NT2/D1 (cell line): ENCODE results near the gene SPTSSA.
"Not testable (repeated sequence)": the region's sequence is repeated elsewhere in the genome, so short reads cannot be mapped to it uniquely, and the experiment has no call there.

Experiments used
- DNase-seq: peaks from one replicate; pipeline ENCODE4 v3.0.0-alpha.2; 2011; ENCODE audit warnings: low read depth, low spot score
- H3K27me3 ChIP-seq: 2 replicates; pipeline ENCODE4 v1.6.0; 2011; ENCODE audit warnings: mild to moderate bottlenecking; ENCODE audit not compliant: insufficient read length, insufficient read depth
- H3K36me3 ChIP-seq: 2 replicates; pipeline ENCODE4 v1.6.1; 2011; ENCODE audit warnings: mild to moderate bottlenecking, low read length, mixed read lengths; ENCODE audit not compliant: insufficient read depth, insufficient read length
- H3K4me1 ChIP-seq: 2 replicates; pipeline ENCODE4 v1.5.1; 2011; ENCODE audit not compliant: insufficient read depth, insufficient read length
- H3K4me3 ChIP-seq: 2 replicates; pipeline ENCODE4 v1.5.1; 2011; ENCODE audit warnings: low read depth; ENCODE audit not compliant: insufficient read length
- H3K9ac ChIP-seq: 2 replicates; pipeline ENCODE4 v1.6.0; 2011; ENCODE audit warnings: low read depth; ENCODE audit not compliant: insufficient read length
- H3K9me3 ChIP-seq: 2 replicates; pipeline ENCODE4 v1.5.1; 2011; ENCODE audit warnings: mild to moderate bottlenecking, low read length; ENCODE audit not compliant: insufficient read depth
- SUZ12 ChIP-seq: IDR thresholded peaks from 2 replicates; pipeline ENCODE4 v1.6.1; 2011; ENCODE audit not compliant: insufficient read length, insufficient read depth; ENCODE audit errors: extremely low read depth
- YY1 ChIP-seq: IDR thresholded peaks from 2 replicates; pipeline ENCODE4 v1.6.1; 2011; ENCODE audit not compliant: insufficient read length, insufficient read depth
- ZNF274 ChIP-seq: IDR thresholded peaks from 2 replicates; pipeline ENCODE4 v1.6.1; 2011; ENCODE audit warnings: mild to moderate bottlenecking, low read depth, low read length

SPTSSA gene

DNA sequence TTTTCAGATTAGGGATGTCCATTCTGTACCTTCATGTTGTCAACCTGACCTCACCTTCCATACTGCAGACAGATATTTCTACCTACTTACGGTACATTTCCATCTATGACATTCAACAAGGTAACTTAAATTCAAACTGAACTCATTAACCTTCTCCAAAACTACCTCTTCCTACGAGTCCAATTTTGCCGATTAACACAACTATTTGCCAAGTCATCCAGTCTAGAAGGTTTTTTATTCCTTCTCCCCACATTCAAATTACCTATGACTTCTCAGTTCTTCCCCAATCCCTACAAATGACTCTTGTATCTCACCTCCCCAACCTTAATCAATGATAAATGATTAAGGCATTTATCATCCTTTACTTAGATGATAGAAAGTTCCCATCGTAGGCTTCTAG is 23.6 kb downstream of the SPTSSA start:
- H3K4me1 ChIP-seq = no peaks in the 10 kb centered on the region
- TF ChIP-seq YY1 = no peak
- no peak for TF ChIP-seq ZNF274
- TF ChIP-seq SUZ12 = no peak
- H3K9ac ChIP-seq = no peak overlapping the region
- no peak for DNase-seq
- no peak overlapping the region for H3K4me3 ChIP-seq
- H3K36me3 ChIP-seq = peaks cover 3% of the 10 kb centered on the region
- no peaks in the 10 kb centered on the region for H3K27me3 ChIP-seq
- H3K9me3 ChIP-seq = no peaks in the 10 kb centered on the region

DNA sequence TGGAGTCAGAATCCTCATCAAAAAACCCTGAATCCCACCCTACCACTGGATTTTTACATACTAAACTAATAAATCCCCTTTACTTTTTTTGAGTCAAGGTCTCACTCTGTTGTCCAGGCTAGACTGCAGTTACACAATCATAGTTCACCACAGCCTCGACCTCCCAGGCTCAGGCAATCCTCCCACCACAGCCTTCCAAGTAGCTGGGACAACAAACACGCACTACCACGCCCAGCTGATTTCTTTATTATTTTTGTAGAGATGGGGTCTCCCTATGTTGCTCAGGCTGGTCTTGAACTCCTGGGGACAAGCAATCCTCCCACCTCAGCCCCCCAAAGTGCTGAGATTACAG is 24.3 kb downstream of the SPTSSA start:
- Histone ChIP-seq H3K27me3 (no peaks in the 10 kb centered on the region), H3K4me3 (no peak overlapping the region), H3K36me3 (peaks cover 3% of the 10 kb centered on the region), H3K9ac (no peak overlapping the region), H3K9me3 (no peaks in the 10 kb centered on the region), H3K4me1 (no peaks in the 10 kb centered on the region)
- DNase-seq = no peak
- no peak for TF ChIP-seq SUZ12
- TF ChIP-seq ZNF274 = no peak
- no peak for TF ChIP-seq YY1

DNA sequence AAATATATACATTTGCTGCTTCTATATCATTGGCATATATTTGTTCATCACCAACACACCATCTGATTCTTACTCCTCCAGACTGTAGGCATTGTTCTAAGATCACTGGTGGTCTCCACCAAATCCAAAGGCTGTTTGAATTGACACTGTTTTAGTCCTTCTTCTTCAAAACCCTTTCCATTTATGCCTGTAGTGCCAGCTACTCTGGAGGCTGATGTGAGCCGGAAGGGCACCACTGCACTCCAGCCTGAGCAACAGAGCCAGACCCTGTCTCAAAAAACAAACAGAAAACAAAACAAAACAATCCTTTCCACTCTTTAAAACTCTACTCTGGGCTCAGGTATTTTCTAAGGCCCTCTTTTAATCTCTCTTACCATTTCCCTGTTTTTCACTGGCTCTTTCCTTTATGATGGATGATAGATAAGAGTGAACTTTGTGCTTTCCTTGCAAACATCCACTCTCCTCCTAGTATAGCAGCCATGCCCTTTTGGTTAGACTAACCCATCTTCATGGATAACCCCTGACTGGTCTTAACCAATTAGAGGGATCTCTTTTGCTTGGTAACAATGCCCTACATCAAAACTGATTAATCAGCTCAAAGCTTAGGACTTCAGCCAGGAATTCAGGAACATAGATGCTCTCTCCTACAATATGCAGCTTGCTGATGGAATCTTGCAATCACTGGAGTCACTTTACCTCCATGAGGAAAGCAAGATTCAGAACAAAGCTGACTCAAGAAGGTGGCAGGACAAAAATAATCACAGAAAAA is 24.9 kb downstream of the SPTSSA start:
- no peaks in the 10 kb centered on the region for H3K4me1 ChIP-seq
- no peak overlapping the region for H3K9ac ChIP-seq
- DNase-seq = no peak
- no peaks in the 10 kb centered on the region for H3K9me3 ChIP-seq
- peaks cover 3% of the 10 kb centered on the region for H3K36me3 ChIP-seq
- no peaks in the 10 kb centered on the region for H3K27me3 ChIP-seq
- H3K4me3 ChIP-seq = no peak overlapping the region
- TF ChIP-seq SUZ12 (no peak), ZNF274 (no peak), YY1 (no peak)

DNA sequence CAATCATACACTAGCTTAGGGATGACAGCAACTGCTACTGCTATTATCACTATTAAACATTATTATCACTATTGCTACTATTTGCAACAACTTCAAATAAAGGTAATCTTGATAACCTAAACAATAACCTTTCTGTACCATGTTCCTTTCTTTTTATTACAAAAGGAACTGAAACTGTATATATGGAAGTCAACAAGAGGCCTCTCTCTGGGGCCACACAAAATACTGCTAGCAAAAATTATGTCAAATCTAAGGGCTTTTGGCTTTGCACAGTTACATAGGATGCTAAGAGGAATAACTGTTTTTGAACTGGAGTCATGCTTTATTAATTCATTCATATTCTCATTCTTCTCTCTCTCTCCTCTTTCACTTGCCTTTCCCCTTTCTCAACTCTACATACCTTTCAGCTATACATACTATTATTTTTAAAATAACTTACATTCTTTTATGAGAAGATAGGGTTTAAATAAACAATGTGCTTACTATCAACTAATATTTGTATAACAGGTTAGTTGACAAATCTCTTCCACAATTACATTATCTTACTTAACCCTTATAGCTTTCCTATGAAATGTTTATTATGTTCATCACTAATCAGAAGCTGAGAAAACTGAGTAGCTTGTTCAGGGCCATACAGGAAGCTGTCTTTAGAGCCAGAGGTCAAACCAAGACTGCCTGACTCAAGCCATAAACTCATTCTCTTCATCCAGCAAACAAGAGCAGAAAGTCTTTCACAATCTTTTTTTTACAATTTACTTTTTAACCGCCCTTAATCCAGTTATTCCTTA is 25.7 kb downstream of the SPTSSA start:
- peaks cover 3% of the 10 kb centered on the region for H3K36me3 ChIP-seq
- DNase-seq = no peak
- no peaks in the 10 kb centered on the region for H3K27me3 ChIP-seq
- H3K9ac ChIP-seq = no peak overlapping the region
- no peaks in the 10 kb centered on the region for H3K9me3 ChIP-seq
- TF ChIP-seq ZNF274 (no peak), SUZ12 (no peak), YY1 (no peak)
- no peaks in the 10 kb centered on the region for H3K4me1 ChIP-seq
- H3K4me3 ChIP-seq = no peak overlapping the region

DNA sequence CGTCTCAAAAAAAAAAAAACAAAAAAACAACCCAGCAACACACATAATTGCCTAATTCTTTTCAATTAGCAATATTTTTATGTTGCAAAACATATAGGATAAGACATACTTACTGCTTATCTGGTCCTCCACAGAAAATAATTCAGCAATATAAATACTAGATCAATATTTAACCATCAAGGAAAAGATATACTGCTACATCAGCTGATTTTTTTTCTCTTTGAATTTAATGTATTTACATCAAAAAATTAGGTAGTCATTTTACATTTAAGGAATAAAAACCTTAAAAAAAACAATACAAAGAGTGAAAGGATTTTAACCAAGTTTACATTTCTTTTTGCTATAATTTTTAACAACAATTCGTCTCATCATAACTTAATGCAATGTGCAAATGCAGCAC is 28.1 kb downstream of the SPTSSA start:
- H3K4me3 ChIP-seq = no peak overlapping the region
- no peaks in the 10 kb centered on the region for H3K4me1 ChIP-seq
- TF ChIP-seq YY1 (no peak), ZNF274 (no peak), SUZ12 (no peak)
- H3K36me3 ChIP-seq = peaks cover 3% of the 10 kb centered on the region
- no peak overlapping the region for H3K9ac ChIP-seq
- DNase-seq = no peak
- H3K27me3 ChIP-seq = no peaks in the 10 kb centered on the region
- no peaks in the 10 kb centered on the region for H3K9me3 ChIP-seq

DNA sequence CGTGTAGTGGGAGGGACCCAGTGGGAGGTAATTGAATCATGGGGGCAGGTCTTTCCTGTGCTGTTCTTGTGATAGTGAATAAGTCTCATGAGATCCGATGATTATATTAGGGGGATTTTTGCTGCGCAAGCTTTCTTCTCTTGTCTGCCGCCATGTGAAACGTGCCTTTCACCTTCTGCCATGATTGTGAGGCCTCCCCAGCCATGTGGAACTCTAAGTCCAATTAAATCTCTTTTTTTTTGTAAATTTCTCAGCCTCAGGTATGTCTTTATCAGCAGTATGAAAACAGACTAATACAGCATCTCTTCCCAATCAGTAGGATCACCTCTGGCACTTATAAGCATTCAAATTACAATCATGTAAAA is 34.0 kb downstream of the SPTSSA start:
- not testable (repeated sequence) for H3K4me3 ChIP-seq, H3K4me1 ChIP-seq, H3K9ac ChIP-seq, H3K36me3 ChIP-seq, H3K9me3 ChIP-seq, DNase-seq, H3K27me3 ChIP-seq

DNA sequence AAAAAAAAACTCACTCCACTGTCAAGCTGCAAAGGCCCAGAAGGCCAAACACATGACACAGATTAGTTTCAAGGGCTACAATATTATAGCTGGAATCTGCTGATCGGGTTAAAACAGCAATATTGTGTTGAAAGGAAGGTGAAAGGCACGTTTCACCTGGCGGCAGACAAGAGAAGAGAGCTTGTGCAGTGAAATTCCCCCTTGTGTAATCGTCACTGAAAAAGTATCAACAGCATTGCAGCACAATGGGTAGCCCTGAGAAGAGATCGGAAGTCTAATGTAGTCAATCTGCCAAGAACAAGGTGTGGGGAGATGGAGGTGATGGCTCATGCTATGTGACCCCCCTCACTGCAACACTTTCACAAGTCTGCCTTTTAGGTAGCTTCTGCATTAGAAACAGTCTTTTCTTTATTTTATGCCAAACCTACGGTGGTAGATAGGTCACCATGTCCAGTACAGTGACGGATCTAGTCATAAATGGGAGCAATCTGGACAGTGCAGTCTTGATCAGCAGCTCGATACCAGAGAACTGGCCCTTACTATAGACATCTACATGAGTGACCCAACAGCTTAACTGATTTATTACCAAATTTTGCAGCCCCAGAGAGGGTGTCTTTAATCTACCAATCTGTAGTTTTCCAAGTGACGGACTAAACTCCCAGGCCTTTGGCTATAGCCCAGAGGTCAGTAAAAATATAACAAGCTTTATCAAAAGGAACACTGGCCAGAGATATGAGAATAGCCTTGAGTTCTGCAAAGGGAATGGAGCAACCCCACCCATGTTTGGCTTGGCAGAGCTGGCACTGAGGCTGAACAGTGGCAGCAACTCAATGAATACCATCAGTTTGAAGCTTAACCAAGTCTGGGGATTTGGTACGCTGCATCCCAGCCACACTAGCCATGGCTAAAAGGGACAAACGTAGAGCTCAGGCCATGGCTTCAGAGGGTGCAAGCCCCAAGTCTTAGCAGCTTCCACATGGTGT is 35.4 kb downstream of the SPTSSA start:
- Histone ChIP-seq H3K9ac (no peak overlapping the region), H3K36me3 (no peaks in the 10 kb centered on the region), H3K4me1 (no peaks in the 10 kb centered on the region), H3K4me3 (no peak overlapping the region), H3K27me3 (no peaks in the 10 kb centered on the region), H3K9me3 (no peaks in the 10 kb centered on the region; the same call in 1 of the 2 replicates)
- no peak for DNase-seq
- TF ChIP-seq ZNF274 (no peak), SUZ12 (no peak), YY1 (no peak)
